Transverse colon (tissue), 4 donors: ENCODE measurements around the gene PREX1. TPM values are rescaled to one million over a fixed set of nuclear protein-coding genes. Genes with fewer than 3 reads are reported as not detected.

Experiments
- DNase-seq: peaks from one replicate; pipeline ENCODE4 v3.0.0-alpha.2; 2019
- H3K27ac ChIP-seq, 4 donors: fragments of 200-600 bp; sonication (generic); 2 replicates each; pipeline ENCODE4 v1.5.1; 2016 to 2018; ENCODE audit warnings: inconsistent platforms in 4 of 4
- H3K27me3 ChIP-seq: fragments of 200-600 bp; sonication (generic); 2 replicates; pipeline ENCODE4 v1.5.1; 2017; ENCODE audit warnings: inconsistent platforms
- H3K36me3 ChIP-seq, 4 donors: fragments of 200-600 bp; sonication (generic); 2 replicates each; pipeline ENCODE4 v1.5.1; 2017 to 2019; ENCODE audit warnings: inconsistent platforms in 4 of 4
- H3K4me1 ChIP-seq, 4 donors: fragments of 200-600 bp; sonication (generic); 2 replicates each; pipeline ENCODE4 v1.5.1; 2017 to 2020; ENCODE audit warnings: inconsistent platforms in 4 of 4
- H3K4me3 ChIP-seq, 4 donors: fragments of 200-600 bp; sonication (generic); 1 replicate in 1 of 4; 2 replicates in 3 of 4; pipeline versions ENCODE4 v1.5.1 to v1.6.1; 2017 to 2019; ENCODE audit warnings: inconsistent platforms in 4 of 4
- H3K9me3 ChIP-seq, 2 donors: fragments of 200-600 bp; sonication (generic); 2 replicates each; pipeline ENCODE4 v1.5.1; 2017 to 2019; ENCODE audit warnings: inconsistent platforms in 2 of 2
- EP300 ChIP-seq: sonication (generic); formaldehyde crosslinking; IDR thresholded peaks from one replicate; pipeline ENCODE4 v1.6.1; 2017; ENCODE audit warnings: antibody characterized with exemption, low read depth
- POLR2A ChIP-seq: fragments of 450-650 bp; IDR thresholded peaks from one replicate; pipeline ENCODE4 v1.6.1; 2016; ENCODE audit warnings: antibody characterized with exemption, mild to moderate bottlenecking, moderate library complexity
- POLR2AphosphoS5 ChIP-seq, 3 donors: sonication (generic); formaldehyde crosslinking; IDR thresholded peaks; one replicate each; pipeline ENCODE4 v1.6.1; 2016; ENCODE audit warnings: antibody characterized with exemption in 3 of 3
- WGBS, 2 donors: methylation state at CpG; one replicate each; pipeline ENCODE4 v1.1.5; 2018; ENCODE audit warnings: low coverage in 1 of 2; 5-methylcytosine and 5-hydroxymethylcytosine counted together
- in situ Hi-C, 4 donors: fragments of 200-750 bp; cut with MboI; loops; one replicate each; pipeline versions ENCODE4 v1.15.0 to v1.15.1; 2017; ENCODE audit warnings: low sequenced_read_pairs in 3 of 4, low pct_ligation_motif_present in 1 of 4, low pct_unique_long_range_greater_than_20kb in 1 of 4
- intact Hi-C: fragments of 100-400 bp; cut with DNase I; formaldehyde crosslinking; loops from one replicate; pipeline ENCODE4 v1.15.1; 2023; ENCODE audit warnings: low total_unique reads
- total RNA-seq, 4 donors: library from RNA; depleted of rRNA; stranded (reverse); fragments of >200 nt; gene quantifications; one replicate each; pipeline ENCODE4 v1.1.0, GENCODE V29; 2016
- TF ChIP-seq, protein P1 (sequence below), 5 experiments: fragments of 200-600 bp in 3 of 5; fragments of 450-650 bp in 2 of 5; sonication (generic) in 3 of 5; IDR thresholded peaks; 1 replicate in 2 of 5; 2 replicates in 3 of 5; pipeline ENCODE4 v1.5.1; 2016 to 2017; ENCODE audit warnings: antibody characterized with exemption in 5 of 5, inconsistent platforms in 3 of 5, mild to moderate bottlenecking in 2 of 5, moderate library complexity in 1 of 5

PREX1 gene
- total RNA-seq, 4 donors from 2014 or later: 10.9 to 29.9 (median 16.6) TPM

DNA sequence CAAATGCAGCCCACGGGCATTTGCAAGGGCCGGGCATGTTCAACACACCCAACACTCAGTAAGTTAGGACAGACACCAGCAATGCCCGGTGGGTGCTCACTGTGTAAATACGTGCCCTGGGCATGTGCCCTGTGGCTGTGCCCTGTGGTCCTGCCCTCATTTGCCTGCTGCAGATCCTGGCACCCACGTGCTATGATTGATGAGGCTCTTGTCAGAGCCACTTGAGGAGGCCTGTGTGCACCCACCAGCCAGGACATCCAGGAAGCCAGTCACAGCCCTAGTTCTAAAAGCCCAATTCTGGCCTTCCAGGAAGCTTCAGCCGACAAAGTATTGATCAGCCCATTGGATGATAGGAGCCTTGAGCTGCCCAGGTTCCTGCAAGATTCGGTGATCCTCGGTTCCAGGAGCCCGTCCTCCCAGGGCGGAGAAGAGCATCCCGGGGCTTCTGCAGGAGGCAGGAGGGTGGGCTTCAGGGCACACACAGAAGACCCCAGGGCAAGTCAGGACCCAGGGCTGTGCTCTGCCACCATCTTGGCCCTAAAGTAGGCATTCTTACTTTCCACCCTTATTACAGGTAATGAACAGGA lies 223.9 kb downstream of the PREX1 start:
- TF ChIP-seq POLR2AphosphoS5 (IDR thresholded peaks at IDR 0.05): no peak
- no peak for TF ChIP-seq POLR2A
- no peak for TF ChIP-seq EP300
- TF ChIP-seq, protein P1, sequence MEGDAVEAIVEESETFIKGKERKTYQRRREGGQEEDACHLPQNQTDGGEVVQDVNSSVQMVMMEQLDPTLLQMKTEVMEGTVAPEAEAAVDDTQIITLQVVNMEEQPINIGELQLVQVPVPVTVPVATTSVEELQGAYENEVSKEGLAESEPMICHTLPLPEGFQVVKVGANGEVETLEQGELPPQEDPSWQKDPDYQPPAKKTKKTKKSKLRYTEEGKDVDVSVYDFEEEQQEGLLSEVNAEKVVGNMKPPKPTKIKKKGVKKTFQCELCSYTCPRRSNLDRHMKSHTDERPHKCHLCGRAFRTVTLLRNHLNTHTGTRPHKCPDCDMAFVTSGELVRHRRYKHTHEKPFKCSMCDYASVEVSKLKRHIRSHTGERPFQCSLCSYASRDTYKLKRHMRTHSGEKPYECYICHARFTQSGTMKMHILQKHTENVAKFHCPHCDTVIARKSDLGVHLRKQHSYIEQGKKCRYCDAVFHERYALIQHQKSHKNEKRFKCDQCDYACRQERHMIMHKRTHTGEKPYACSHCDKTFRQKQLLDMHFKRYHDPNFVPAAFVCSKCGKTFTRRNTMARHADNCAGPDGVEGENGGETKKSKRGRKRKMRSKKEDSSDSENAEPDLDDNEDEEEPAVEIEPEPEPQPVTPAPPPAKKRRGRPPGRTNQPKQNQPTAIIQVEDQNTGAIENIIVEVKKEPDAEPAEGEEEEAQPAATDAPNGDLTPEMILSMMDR (IDR thresholded peaks at IDR 0.05): no peak
- Histone ChIP-seq H3K27ac (no peak overlapping the region), H3K4me1 (no peaks in the 10 kb centered on the region), H3K9me3 (no peaks in the 10 kb centered on the region), H3K36me3 (no peaks in the 10 kb centered on the region), H3K4me3 (no peak overlapping the region), H3K27me3 (peaks cover 5% of the 10 kb centered on the region)
- WGBS, 2 donors: 86% methylated on average over 9 of the region's 11 CpGs; no CpG with 5 or more reads in 1 of the 2 donors
- intact Hi-C loops (no loop called here), in situ Hi-C loops (no loop called here)
- no peak for DNase-seq

DNA sequence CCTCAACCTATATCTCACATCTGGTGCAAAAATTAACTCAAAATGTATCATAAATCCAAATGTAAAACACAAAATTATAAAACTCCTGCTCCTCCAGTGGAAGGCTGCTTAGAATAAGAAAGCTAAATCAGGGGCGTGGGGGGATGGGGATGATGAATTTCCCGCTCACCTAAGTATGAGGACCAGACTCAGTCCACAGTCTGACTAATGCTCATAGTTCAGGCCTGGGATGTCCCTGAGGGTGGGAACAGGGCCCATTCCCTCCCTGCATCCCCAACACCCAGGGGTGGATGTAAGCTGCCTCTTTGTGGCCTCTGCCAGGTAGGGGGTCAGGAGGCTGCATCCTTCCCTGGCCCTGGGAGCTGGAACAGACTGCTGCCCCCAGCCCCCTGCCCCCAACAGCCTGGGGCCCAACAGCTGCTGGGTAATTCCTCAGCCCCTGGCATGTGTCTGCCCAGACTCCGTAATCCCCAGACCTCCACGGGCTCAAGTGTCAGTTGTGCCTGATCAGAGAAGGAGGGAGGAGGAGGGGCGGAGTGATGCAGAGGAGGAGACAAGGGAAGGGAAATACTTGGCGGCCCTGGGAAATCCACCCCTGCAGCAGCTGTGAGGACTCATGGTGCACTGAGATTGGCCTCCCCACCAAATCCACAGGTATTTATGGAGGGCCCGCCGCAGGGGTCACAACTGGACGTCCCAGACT lies 224.5 kb downstream of the PREX1 start:
- no peak overlapping the region for H3K27ac ChIP-seq
- H3K9me3 ChIP-seq: no peaks in the 10 kb centered on the region
- 73% methylated on average over 9 of the region's 9 CpGs; no CpG with 5 or more reads in 1 of the 2 donors for WGBS, 2 donors
- peaks cover 5% of the 10 kb centered on the region for H3K27me3 ChIP-seq
- H3K4me1 ChIP-seq: no peaks in the 10 kb centered on the region
- no peaks in the 10 kb centered on the region for H3K36me3 ChIP-seq
- in situ Hi-C loops: no loop called here
- H3K4me3 ChIP-seq: no peak overlapping the region
- no peak for DNase-seq
- intact Hi-C loops: no loop called here
- TF ChIP-seq EP300: no peak
- no peak for TF ChIP-seq POLR2A
- no peak for TF ChIP-seq POLR2AphosphoS5 (IDR thresholded peaks at IDR 0.05)
- TF ChIP-seq, protein P1 (IDR thresholded peaks at IDR 0.05): no peak

DNA sequence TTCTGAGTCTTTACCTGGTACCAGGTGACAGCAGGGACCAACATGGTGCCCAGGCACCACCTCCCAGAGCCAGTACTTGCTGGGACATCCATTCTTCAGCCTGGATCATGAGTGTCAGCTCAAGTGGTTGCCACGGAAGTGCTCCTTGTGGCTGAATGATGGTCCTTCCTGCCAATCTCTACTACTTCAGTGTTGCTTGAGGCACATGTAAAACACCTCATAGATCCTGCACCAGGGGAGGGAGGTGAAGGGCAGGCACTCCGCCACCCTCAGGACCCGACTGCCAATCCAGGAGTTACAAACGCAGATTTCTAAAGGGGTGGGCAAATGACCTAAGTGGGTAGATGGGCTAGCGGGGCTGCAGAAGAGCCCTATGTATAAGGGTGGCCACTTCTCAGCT lies 226.0 kb downstream of the PREX1 start:
- in situ Hi-C loops: no loop called here

DNA sequence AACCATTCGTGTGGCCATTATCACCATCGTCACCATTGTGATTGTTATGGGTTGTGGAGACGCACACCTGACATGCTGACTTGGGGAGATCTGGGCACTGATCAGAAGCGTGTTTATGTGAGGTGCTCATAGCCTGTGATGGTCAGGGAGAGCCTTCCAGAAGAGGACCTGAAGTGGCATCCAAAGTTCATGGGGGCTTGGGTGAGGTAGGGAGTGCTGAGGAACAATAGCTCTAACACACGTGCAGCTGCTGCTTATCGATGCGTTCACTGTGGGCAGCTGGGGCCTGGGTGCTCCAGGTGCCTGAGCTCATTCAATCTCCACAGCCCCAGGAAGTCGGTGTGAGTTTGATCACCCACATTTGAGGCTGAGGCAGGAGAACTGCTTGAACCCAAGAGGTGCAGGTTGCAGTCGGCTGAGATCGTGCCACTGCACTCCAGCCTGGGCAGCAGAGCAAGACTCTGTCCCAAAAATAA lies 227.3 kb downstream of the PREX1 start:
- Histone ChIP-seq H3K36me3 (no peaks in the 10 kb centered on the region), H3K27me3 (peaks cover 3% of the 10 kb centered on the region), H3K4me1 (peaks cover 5 to 8% (median 7%) of the 10 kb centered on the region in 4 donors), H3K9me3 (no peaks in the 10 kb centered on the region), H3K4me3 (no peak overlapping the region), H3K27ac (no peak overlapping the region)
- in situ Hi-C loops (no loop called here), intact Hi-C loops (no loop called here)
- 80% methylated on average over 1 to 10 of the region's 10 CpGs for WGBS, 2 donors
- peak; percentile 3 for DNase-seq
- TF ChIP-seq POLR2A (no peak), EP300 (no peak), POLR2AphosphoS5 (IDR thresholded peaks at IDR 0.05) (no peak)
- TF ChIP-seq, protein P1 (IDR thresholded peaks at IDR 0.05): no peak

More for the DNA sequence above, 226.0 kb downstream of the PREX1 start:
- intact Hi-C loops: no loop called here
- no peak overlapping the region for H3K4me3 ChIP-seq
- H3K27ac ChIP-seq: no peak overlapping the region
- WGBS, 2 donors: 87 to 100% methylated on average over 1 to 5 of the region's 5 CpGs
- no peaks in the 10 kb centered on the region for H3K36me3 ChIP-seq
- DNase-seq: no peak
- TF ChIP-seq, protein P1 (IDR thresholded peaks at IDR 0.05): no peak
- TF ChIP-seq POLR2AphosphoS5 (IDR thresholded peaks at IDR 0.05) (no peak), EP300 (no peak), POLR2A (no peak)
- no peaks in the 10 kb centered on the region for H3K9me3 ChIP-seq
- peaks cover 5% of the 10 kb centered on the region for H3K27me3 ChIP-seq
- no peaks in the 10 kb centered on the region for H3K4me1 ChIP-seq
